Measurements from ENCODE around the gene SETMAR.
"Not testable (repeated sequence)": the region's sequence is repeated elsewhere in the genome, so short reads cannot be mapped to it uniquely, and the experiment has no call there.

SETMAR gene

GRCh38 chr3:4303187-4304123, at the start of gene SETMAR:
SETMAR (plus strand) TSS chr3:4303369; CDS start chr3:4303371, 2 bp downstream.
- peak; percentile 75 for DNase-seq

GRCh38 chr3:4261406-4261805, 41.8 kb upstream of the SETMAR start:
- DNase-seq, result no peak

- no peak for DNase-seq
Measured at GRCh38 chr3:4264040-4264439, 39.1 kb upstream of the SETMAR start.

GRCh38 chr3:4270720-4271119, 32.4 kb upstream of the SETMAR start:
- no peak for DNase-seq

- DNase-seq, result no peak
Measured at GRCh38 chr3:4271834-4272233, 31.3 kb upstream of the SETMAR start.

GRCh38 chr3:4279516-4280105, 23.6 kb upstream of the SETMAR start:
- DNase-seq, result no peak

GRCh38 chr3:4281991-4282390, 21.2 kb upstream of the SETMAR start:
- DNase-seq, result no peak

GRCh38 chr3:4284865-4285264, 18.3 kb upstream of the SETMAR start:
- no peak for DNase-seq

GRCh38 chr3:4289044-4289443, 14.1 kb upstream of the SETMAR start:
- no peak for DNase-seq

- no peak for DNase-seq
Measured at GRCh38 chr3:4290272-4290893, 12.8 kb upstream of the SETMAR start.

- no peak for DNase-seq
Measured at GRCh38 chr3:4292301-4292700, 10.9 kb upstream of the SETMAR start.

GRCh38 chr3:4294616-4295327, 8.4 kb upstream of the SETMAR start:
- no peak for DNase-seq

- DNase-seq, result not testable (repeated sequence)
Measured at GRCh38 chr3:4296454-4296853, 6.7 kb upstream of the SETMAR start.

GRCh38 chr3:4297486-4297885, 5.7 kb upstream of the SETMAR start:
- DNase-seq, result no peak

GRCh38 chr3:4302747-4303146, 422 bp upstream of the SETMAR start:
- DNase-seq, result no peak

GRCh38 chr3:4305210-4305609, 2.0 kb downstream of the SETMAR start:
- not testable (repeated sequence) for DNase-seq

GRCh38 chr3:4306091-4306490, 2.9 kb downstream of the SETMAR start:
- no peak for DNase-seq

- DNase-seq, result no peak
Measured at GRCh38 chr3:4306860-4307259, 3.7 kb downstream of the SETMAR start.

GRCh38 chr3:4309491-4310128, 6.4 kb downstream of the SETMAR start:
- no peak for DNase-seq

- no peak for DNase-seq
Measured at GRCh38 chr3:4310971-4311370, 7.8 kb downstream of the SETMAR start.

GRCh38 chr3:4311496-4311895, 8.3 kb downstream of the SETMAR start:
- no peak for DNase-seq

GRCh38 chr3:4313606-4314293, 10.6 kb downstream of the SETMAR start:
- DNase-seq, result no peak

All from activated effector memory CD4-positive, alpha-beta T cell treated with Interleukin-2 at 50 U/mL for 16 hours (primary cell).